Caki2 (cell line): ENCODE data around the gene RPL22. TPM values are rescaled to one million over a fixed set of nuclear protein-coding genes. Genes with fewer than 3 reads are reported as not detected.

Experiments used
- DNase-seq: peaks from one replicate; pipeline ENCODE4 v3.0.0-alpha.2; 2015; ENCODE audit warnings: low read depth
- in situ Hi-C: cut with HindIII; loops from 2 replicates; pipeline ENCODE4 v1.10.0; 2016; ENCODE audit warnings: low sequenced_read_pairs, low pct_unique_long_range_greater_than_20kb, mixed read lengths
- total RNA-seq: library from RNA; depleted of rRNA; stranded (reverse); fragments of >200 nt; shearing (Covaris generic); gene quantifications from 2 replicates; pipeline ENCODE4 v1.2.3, GENCODE V29; 2014; ENCODE audit warnings: low replicate concordance

Gene RPL22
- total RNA-seq, 1 experiment from 2014 or later, result 215 TPM

GRCh38 chr1:6208723-6209660 lies 9.6 kb upstream of the RPL22 start:
- no peak for DNase-seq
- in situ Hi-C loops, result no loop called here

GRCh38 chr1:6207921-6208320 lies 8.5 kb upstream of the RPL22 start:
- in situ Hi-C loops, result no loop called here

GRCh38 chr1:6207075-6207885 lies 7.9 kb upstream of the RPL22 start:
- DNase-seq, result no peak
- in situ Hi-C loops, result no loop called here

More at GRCh38 chr1:6207921-6208320, 8.5 kb upstream of the RPL22 start:
- DNase-seq, result no peak

GRCh38 chr1:6206520-6206855 lies 7.1 kb upstream of the RPL22 start:
- in situ Hi-C loops, result no loop called here
- no peak for DNase-seq

- in situ Hi-C loops, result no loop called here
- peak; percentile 90 for DNase-seq
These were observed 6.6 kb upstream of the RPL22 start, which contains the start of gene RNF207 for GRCh38 chr1:6205849-6206519. TSS of gene RNF207 (plus strand) at chr1:6206119. CDS start at chr1:6206536, 417 bp downstream.

- no peak for DNase-seq
- in situ Hi-C loops, result no loop called here
These were observed 2.9 kb upstream of the RPL22 start for GRCh38 chr1:6202256-6202655.

GRCh38 chr1:6200188-6200809 lies 904 bp upstream of the RPL22 start:
- DNase-seq, result no peak
- in situ Hi-C loops, result no loop called here

GRCh38 chr1:6198646-6199297 lies 623 bp downstream of the RPL22 start:
- in situ Hi-C loops, result no loop called here
- no peak for DNase-seq

- DNase-seq, result no peak
- in situ Hi-C loops, result no loop called here
These were observed 1.5 kb downstream of the RPL22 start for GRCh38 chr1:6197746-6198427.

GRCh38 chr1:6191968-6192367 lies 7.4 kb downstream of the RPL22 start:
- no peak for DNase-seq
- in situ Hi-C loops, result no loop called here

GRCh38 chr1:6188466-6188865 lies 10.9 kb downstream of the RPL22 start:
- no peak for DNase-seq
- in situ Hi-C loops, result no loop called here

- DNase-seq, result peak; percentile 33
- in situ Hi-C loops, result no loop called here
These were observed 13.6 kb downstream of the RPL22 start for GRCh38 chr1:6185635-6186382.

GRCh38 chr1:6185151-6185550 lies 14.2 kb downstream of the RPL22 start:
- DNase-seq, result peak; percentile 22
- in situ Hi-C loops, result no loop called here

GRCh38 chr1:6184083-6184783 lies 15.2 kb downstream of the RPL22 start:
- DNase-seq, result no peak
- in situ Hi-C loops, result no loop called here

GRCh38 chr1:6183520-6183989 lies 15.8 kb downstream of the RPL22 start:
- in situ Hi-C loops, result no loop called here
- DNase-seq, result peak; percentile 38

- in situ Hi-C loops, result no loop called here
- no peak for DNase-seq
These were observed 18.0 kb downstream of the RPL22 start for GRCh38 chr1:6181347-6181770.
